CD4-positive, alpha-beta T cell (primary cell): ENCODE results near the gene MAGEB17. TPM values are rescaled to one million over a fixed set of nuclear protein-coding genes. Genes with fewer than 3 reads are reported as not detected.

Experiments
- ATAC-seq: fragments of 200-7000 bp; cut with Tn5 transposase; one replicate; pipeline ENCODE4 v1.10.0; 2022; ENCODE audit warnings: mild to moderate bottlenecking; ENCODE audit not compliant: poor library complexity
- CTCF ChIA-PET: fragments of 350-600 bp; sonication (Branson Sonifier 250); formaldehyde crosslinking; loops from one replicate; lab custom pipeline; 2021; ENCODE audit warnings: antibody characterized with exemption, inconsistent platforms; lab: Charles Lee
- POLR2A ChIA-PET: fragments of 350-600 bp; sonication (Branson Sonifier 250); formaldehyde crosslinking; loops from one replicate; lab custom pipeline; 2021; ENCODE audit warnings: antibody characterized with exemption, inconsistent platforms; lab: Charles Lee
- DNase-seq, 14 experiments: peaks; one replicate each; pipeline ENCODE4 v3.0.0-alpha.2; 2013 to 2020; ENCODE audit warnings: mixed read lengths in 2 of 14
- H3K27ac ChIP-seq, 2 donors: one replicate each; pipeline versions ENCODE4 v1.5.1 to v1.7.0; 2013; ENCODE audit warnings: low read length in 2 of 2, low read depth in 1 of 2, mild to moderate bottlenecking in 1 of 2
- H3K27me3 ChIP-seq, 2 experiments: 1 replicate in 1 of 2; 2 replicates in 1 of 2; pipeline versions ENCODE4 v1.6.1 to v1.7.0; 2013; ENCODE audit warnings: low read length in 2 of 2, control low read depth in 1 of 2, mild to moderate bottlenecking in 1 of 2, moderate library complexity in 1 of 2; ENCODE audit not compliant: insufficient read depth in 2 of 2, control insufficient read depth in 1 of 2
- H3K36me3 ChIP-seq: one replicate; pipeline ENCODE4 v1.6.1; 2013; ENCODE audit warnings: low read length, control low read depth; ENCODE audit not compliant: insufficient read depth
- H3K4me1 ChIP-seq: one replicate; pipeline ENCODE4 v1.6.1; 2013; ENCODE audit warnings: low read length, control low read depth; ENCODE audit not compliant: insufficient read depth
- H3K4me3 ChIP-seq: one replicate; pipeline ENCODE4 v1.5.1; 2013; ENCODE audit warnings: mild to moderate bottlenecking, low read length, moderate library complexity
- H3K9me3 ChIP-seq, 2 experiments: 1 replicate in 1 of 2; 2 replicates in 1 of 2; pipeline versions ENCODE4 v1.6.1 to v1.7.0; 2013; ENCODE audit warnings: low read length in 2 of 2, mild to moderate bottlenecking in 2 of 2, control low read depth in 1 of 2, moderate library complexity in 1 of 2; ENCODE audit not compliant: control insufficient read depth in 1 of 2, insufficient read depth in 1 of 2
- H3K27ac Mint-ChIP-seq: one replicate; pipeline ENCODE4 v1.8.0; 2020; ENCODE audit warnings: mixed read lengths
- H3K27me3 Mint-ChIP-seq: one replicate; pipeline ENCODE4 v1.8.0; 2021; ENCODE audit warnings: mixed read lengths
- H3K36me3 Mint-ChIP-seq: one replicate; pipeline ENCODE4 v1.8.0; 2021; ENCODE audit warnings: low read depth, mixed read lengths
- H3K4me1 Mint-ChIP-seq: one replicate; pipeline ENCODE4 v1.8.0; 2021; ENCODE audit warnings: low read depth, mixed read lengths
- H3K4me3 Mint-ChIP-seq: one replicate; pipeline ENCODE4 v1.8.0; 2020; ENCODE audit warnings: mild to moderate bottlenecking, mixed read lengths
- H3K9me3 Mint-ChIP-seq: one replicate; pipeline ENCODE4 v1.8.0; 2020; ENCODE audit warnings: mixed read lengths
- intact Hi-C, 2 experiments: fragments of 100-400 bp; cut with DNase I in 1 of 2; cut with micrococcal nuclease in 1 of 2; formaldehyde crosslinking; loops; one replicate each; pipeline versions ENCODE4 v1.15.1 to v1.9.0; 2023 to 2025; cut with DNase I, micrococcal nuclease
- total RNA-seq, 174 experiments: library from RNA in 2 of 174; stranded (reverse) in 2 of 174; gene quantifications; one replicate each; pipeline ENCODE4 v1.2.3 and lab custom pipeline; 2021 to 2026
- TF ChIP-seq, protein P1 (sequence below): fragments of 200-600 bp; IDR thresholded peaks from one replicate; pipeline ENCODE4 v1.8.0; 2022; ENCODE audit warnings: antibody characterized with exemption, mild to moderate bottlenecking

The MAGEB17 gene
- total RNA-seq, 2 experiments from 2014 or later = not detected

- POLR2A ChIA-PET = no interaction called here
- Histone ChIP-seq H3K36me3 (no peaks in the 10 kb centered on the region), H3K4me1 (no peaks in the 10 kb centered on the region), H3K9me3 (no peaks in the 10 kb centered on the region), H3K4me3 (no peak overlapping the region), H3K27ac (no peak overlapping the region), H3K27me3 (no peaks in the 10 kb centered on the region)
- Mint-ChIP-seq H3K27me3 (peaks cover 11% of the 10 kb centered on the region), H3K27ac (no peak overlapping the region), H3K9me3 (no peaks in the 10 kb centered on the region), H3K4me3 (no peak overlapping the region), H3K36me3 (no peaks in the 10 kb centered on the region), H3K4me1 (no peaks in the 10 kb centered on the region)
- ATAC-seq (no peak), DNase-seq (no peak)
- TF ChIP-seq, protein P1, sequence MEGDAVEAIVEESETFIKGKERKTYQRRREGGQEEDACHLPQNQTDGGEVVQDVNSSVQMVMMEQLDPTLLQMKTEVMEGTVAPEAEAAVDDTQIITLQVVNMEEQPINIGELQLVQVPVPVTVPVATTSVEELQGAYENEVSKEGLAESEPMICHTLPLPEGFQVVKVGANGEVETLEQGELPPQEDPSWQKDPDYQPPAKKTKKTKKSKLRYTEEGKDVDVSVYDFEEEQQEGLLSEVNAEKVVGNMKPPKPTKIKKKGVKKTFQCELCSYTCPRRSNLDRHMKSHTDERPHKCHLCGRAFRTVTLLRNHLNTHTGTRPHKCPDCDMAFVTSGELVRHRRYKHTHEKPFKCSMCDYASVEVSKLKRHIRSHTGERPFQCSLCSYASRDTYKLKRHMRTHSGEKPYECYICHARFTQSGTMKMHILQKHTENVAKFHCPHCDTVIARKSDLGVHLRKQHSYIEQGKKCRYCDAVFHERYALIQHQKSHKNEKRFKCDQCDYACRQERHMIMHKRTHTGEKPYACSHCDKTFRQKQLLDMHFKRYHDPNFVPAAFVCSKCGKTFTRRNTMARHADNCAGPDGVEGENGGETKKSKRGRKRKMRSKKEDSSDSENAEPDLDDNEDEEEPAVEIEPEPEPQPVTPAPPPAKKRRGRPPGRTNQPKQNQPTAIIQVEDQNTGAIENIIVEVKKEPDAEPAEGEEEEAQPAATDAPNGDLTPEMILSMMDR = no peak
- CTCF ChIA-PET = interaction anchor here (0.7 kb wide), 1 partner anchor 10 kb away, joined by 5 read pairs; no protein-coding TSS in a partner anchor
- intact Hi-C loops = no loop called here
Observed at GRCh38 chrX:16148896-16149295, 18.4 kb upstream of the MAGEB17 start.

- H3K9me3 ChIP-seq = no peaks in the 10 kb centered on the region
- H3K27ac ChIP-seq = no peak overlapping the region
- ChIA-PET POLR2A (no interaction called here), CTCF (interaction anchor here (0.7 kb wide), 1 partner anchor 287 kb away, joined by 4 read pairs; no protein-coding TSS in a partner anchor)
- ATAC-seq (no peak), DNase-seq (no peak)
- no peaks in the 10 kb centered on the region for H3K36me3 ChIP-seq
- H3K4me1 Mint-ChIP-seq = no peaks in the 10 kb centered on the region
- no peaks in the 10 kb centered on the region for H3K9me3 Mint-ChIP-seq
- no peak overlapping the region for H3K27ac Mint-ChIP-seq
- no peaks in the 10 kb centered on the region for H3K36me3 Mint-ChIP-seq
- TF ChIP-seq, protein P1 = no peak
- H3K4me3 Mint-ChIP-seq = no peak overlapping the region
- no peaks in the 10 kb centered on the region for H3K27me3 Mint-ChIP-seq
- intact Hi-C loops = no loop called here
- H3K4me1 ChIP-seq = no peaks in the 10 kb centered on the region
- H3K27me3 ChIP-seq = no peaks in the 10 kb centered on the region
- no peak overlapping the region for H3K4me3 ChIP-seq
Observed at GRCh38 chrX:16155581-16156096, 11.6 kb upstream of the MAGEB17 start.

DNA sequence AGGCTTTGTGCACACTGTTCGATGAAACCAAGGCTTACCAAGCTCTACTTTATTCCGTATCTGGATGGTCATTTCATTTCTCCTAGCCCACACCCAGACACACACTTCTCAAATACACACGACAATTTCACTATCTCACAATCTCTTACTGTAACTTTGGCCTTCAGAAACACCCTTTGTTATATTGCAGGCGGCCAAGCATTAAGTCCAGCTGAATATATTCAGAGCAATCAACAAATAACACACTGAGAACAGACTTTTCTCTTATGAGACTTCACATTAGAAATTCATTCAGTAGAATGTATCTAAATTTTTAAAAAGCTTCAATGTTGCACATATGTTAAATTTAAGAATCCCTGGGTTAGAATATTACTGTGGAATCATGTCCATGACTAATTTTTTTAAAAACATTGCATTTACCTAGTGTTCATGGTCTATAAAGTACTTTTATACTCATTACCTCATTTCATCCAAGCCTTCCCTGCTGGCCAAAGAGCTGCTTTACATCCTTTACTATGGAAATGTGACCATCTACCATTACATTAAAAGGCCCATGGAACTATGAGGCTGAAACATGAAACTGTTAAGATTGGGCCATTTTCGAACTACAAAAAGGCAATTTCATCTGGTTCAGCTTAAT lies 10.5 kb upstream of the MAGEB17 start:
- DNase-seq = no peak
- no peak for ATAC-seq
- intact Hi-C loops = no loop called here
- no peaks in the 10 kb centered on the region for H3K27me3 ChIP-seq
- H3K36me3 ChIP-seq = no peaks in the 10 kb centered on the region
- H3K27ac Mint-ChIP-seq = no peak overlapping the region
- H3K9me3 ChIP-seq = no peaks in the 10 kb centered on the region
- H3K4me3 Mint-ChIP-seq = no peak overlapping the region
- no peak overlapping the region for H3K27ac ChIP-seq
- ChIA-PET CTCF (no interaction called here), POLR2A (no interaction called here)
- H3K36me3 Mint-ChIP-seq = no peaks in the 10 kb centered on the region
- TF ChIP-seq, protein P1 = no peak
- H3K4me1 ChIP-seq = no peaks in the 10 kb centered on the region
- no peaks in the 10 kb centered on the region for H3K9me3 Mint-ChIP-seq
- H3K4me3 ChIP-seq = no peak overlapping the region
- no peaks in the 10 kb centered on the region for H3K27me3 Mint-ChIP-seq
- H3K4me1 Mint-ChIP-seq = no peaks in the 10 kb centered on the region
